Testis (tissue), 2 donors: Measurements from ENCODE around the gene SIL1.

Experiments used
- POLR2A ChIP-seq: fragments of 450-650 bp; IDR thresholded peaks from one replicate; pipeline ENCODE4 v1.6.1; 2017; ENCODE audit warnings: antibody characterized with exemption, mild to moderate bottlenecking, moderate library complexity
- TF ChIP-seq, protein P1 (sequence below), 3 experiments: fragments of 450-650 bp in 2 of 3; fragments of 200-600 bp in 1 of 3; sonication (generic) in 1 of 3; IDR thresholded peaks; one replicate each; pipeline ENCODE4 v1.5.1; 2016 to 2019; ENCODE audit warnings: antibody characterized with exemption in 3 of 3, mild to moderate bottlenecking in 2 of 3, moderate library complexity in 1 of 3

GRCh38 chr5:139058121-139058520 is 140.0 kb downstream of the SIL1 start:
- TF ChIP-seq, protein P1, sequence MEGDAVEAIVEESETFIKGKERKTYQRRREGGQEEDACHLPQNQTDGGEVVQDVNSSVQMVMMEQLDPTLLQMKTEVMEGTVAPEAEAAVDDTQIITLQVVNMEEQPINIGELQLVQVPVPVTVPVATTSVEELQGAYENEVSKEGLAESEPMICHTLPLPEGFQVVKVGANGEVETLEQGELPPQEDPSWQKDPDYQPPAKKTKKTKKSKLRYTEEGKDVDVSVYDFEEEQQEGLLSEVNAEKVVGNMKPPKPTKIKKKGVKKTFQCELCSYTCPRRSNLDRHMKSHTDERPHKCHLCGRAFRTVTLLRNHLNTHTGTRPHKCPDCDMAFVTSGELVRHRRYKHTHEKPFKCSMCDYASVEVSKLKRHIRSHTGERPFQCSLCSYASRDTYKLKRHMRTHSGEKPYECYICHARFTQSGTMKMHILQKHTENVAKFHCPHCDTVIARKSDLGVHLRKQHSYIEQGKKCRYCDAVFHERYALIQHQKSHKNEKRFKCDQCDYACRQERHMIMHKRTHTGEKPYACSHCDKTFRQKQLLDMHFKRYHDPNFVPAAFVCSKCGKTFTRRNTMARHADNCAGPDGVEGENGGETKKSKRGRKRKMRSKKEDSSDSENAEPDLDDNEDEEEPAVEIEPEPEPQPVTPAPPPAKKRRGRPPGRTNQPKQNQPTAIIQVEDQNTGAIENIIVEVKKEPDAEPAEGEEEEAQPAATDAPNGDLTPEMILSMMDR (IDR thresholded peaks at IDR 0.05) = no peak
- TF ChIP-seq POLR2A = no peak
